GM18873 (cell line): ENCODE data around the gene HOXD9.

Source experiments
- ATAC-seq: cut with Tn5 transposase; IDR thresholded peaks from one replicate; pipeline ENCODE4 v1.9.1; 2021; ENCODE audit warnings: mild to moderate bottlenecking, moderate library complexity, moderate number of reproducible peaks; ENCODE audit not compliant: unreplicated experiment, low FRiP score

The HOXD9 gene

GRCh38 chr2:176122052-176122682 is 352 bp upstream of the HOXD9 start:
- no peak for ATAC-seq

DNA sequence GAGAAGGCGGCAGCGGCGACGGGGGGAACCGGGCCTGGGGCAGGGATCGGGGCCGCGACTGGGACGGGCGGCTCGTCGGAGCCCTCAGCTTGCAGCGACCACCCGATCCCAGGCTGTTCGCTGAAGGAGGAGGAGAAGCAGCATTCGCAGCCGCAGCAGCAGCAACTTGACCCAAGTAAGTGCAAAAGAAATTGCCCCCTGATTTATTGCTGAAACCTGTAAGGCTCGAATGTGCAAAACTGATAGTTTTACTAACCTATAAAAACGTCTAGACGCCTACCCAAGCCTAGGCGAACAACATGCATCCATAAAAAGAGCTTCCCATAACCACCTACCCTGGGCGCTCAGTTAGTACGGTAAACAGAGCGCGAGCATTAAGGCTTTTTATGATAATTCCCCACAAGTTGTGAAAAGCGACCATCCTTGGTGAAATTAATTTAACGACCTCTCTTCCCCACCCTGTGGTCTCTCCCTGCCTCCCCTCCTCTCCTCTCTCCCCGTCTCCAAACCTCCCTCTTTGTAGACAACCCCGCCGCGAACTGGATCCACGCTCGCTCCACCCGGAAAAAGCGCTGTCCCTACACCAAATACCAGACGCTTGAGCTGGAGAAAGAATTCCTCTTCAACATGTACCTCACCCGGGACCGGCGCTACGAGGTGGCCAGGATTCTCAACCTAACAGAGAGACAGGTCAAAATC is 1.0 kb downstream of the HOXD9 start:
- ATAC-seq = no peak

GRCh38 chr2:176124110-176124946 is 1.8 kb downstream of the HOXD9 start:
- ATAC-seq = no peak

DNA sequence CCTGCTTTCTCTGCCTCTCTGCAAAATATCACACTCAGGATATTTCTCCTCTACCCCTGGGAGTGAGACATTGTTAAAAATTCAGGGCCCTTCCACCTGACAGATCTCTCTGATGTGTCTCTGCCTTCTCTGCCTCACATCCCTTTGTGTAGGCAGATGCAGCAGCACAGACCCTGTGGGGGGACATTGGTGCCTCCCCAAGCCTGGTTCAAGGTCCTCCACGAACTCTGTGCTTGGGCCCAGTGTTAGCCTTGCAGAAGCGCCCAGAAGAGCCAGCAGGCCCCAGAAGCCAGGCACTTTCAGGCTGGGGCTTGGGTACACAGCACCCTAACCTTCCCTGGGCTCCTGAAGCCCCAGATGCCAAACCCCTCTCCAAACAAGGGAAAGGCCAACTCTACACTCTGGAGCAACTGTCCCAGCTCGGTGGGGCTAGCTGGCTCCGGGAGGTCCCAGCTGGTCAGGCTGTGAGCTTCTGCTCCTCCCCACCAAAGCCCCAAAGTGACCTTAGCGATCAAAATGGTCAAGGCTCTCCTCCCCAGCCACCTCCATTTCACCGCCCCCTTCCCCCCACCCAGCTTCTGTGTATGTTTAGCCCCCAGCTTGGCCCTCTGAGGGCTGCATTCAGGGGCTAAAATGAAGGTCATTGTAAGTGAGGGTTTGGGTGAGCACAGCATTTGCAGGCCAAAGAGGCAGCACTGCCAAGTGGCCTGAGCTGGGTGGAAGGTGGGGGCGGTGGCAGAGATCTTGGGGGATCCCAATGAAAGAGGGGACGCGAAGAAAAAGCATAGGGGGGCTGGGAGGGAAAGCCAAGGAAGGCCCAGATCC is 2.6 kb downstream of the HOXD9 start:
- no peak for ATAC-seq

- no peak for ATAC-seq
These were observed 3.2 kb downstream of the HOXD9 start for GRCh38 chr2:176125772-176126054.

DNA sequence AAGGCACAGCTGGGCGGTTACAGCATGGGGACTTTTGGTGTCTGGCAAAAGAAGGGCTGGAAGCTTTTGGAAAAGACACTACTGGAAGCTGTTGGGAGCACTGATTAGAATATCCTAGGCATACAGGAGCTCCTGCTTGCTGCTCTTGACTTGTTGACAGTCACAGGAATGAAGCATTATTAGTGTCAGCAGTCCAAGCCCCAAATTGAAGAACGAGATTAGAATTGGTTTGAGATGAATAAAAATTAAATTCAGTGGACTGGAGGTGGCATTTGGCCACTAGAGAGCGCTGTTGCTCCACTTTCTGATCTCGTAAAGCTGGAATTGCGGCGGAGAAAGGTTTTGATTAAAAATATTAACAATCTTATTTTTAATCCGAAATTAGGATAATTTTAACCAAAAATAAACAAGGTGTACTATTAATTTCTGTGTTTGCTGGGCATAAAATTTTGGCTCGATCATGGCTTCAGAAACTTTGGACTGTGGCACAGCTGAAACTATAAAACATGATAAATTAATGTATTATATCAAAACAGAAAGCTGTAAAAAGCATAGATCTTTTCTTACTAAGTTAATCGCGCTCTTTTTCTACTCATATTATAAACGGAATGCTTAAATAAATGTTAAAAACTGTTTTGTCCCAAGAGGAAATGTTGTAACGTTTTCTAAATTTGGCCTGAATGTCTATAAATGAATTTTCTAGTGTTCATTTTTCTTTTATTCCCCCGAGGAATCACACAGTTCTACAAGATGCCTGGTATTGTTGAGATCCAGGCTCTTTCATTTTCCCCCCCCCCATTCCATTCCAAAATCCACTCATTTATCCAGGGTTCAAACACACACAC is 4.6 kb downstream of the HOXD9 start:
- no peak for ATAC-seq

- ATAC-seq = no peak
These were observed 5.2 kb downstream of the HOXD9 start for GRCh38 chr2:176127774-176128072.

GRCh38 chr2:176128172-176128981 is 5.9 kb downstream of the HOXD9 start:
- ATAC-seq = no peak

- no peak for ATAC-seq
These were observed 6.7 kb downstream of the HOXD9 start, which contains the start of gene HOXD8 for GRCh38 chr2:176128982-176129796. HOXD8 (plus strand) TSS chr2:176129705; CDS start chr2:176130367, 662 bp downstream.

GRCh38 chr2:176129813-176130146 is 7.3 kb downstream of the HOXD9 start:
- ATAC-seq = no peak

- ATAC-seq = no peak
These were observed 7.8 kb downstream of the HOXD9 start for GRCh38 chr2:176130147-176130956.

DNA sequence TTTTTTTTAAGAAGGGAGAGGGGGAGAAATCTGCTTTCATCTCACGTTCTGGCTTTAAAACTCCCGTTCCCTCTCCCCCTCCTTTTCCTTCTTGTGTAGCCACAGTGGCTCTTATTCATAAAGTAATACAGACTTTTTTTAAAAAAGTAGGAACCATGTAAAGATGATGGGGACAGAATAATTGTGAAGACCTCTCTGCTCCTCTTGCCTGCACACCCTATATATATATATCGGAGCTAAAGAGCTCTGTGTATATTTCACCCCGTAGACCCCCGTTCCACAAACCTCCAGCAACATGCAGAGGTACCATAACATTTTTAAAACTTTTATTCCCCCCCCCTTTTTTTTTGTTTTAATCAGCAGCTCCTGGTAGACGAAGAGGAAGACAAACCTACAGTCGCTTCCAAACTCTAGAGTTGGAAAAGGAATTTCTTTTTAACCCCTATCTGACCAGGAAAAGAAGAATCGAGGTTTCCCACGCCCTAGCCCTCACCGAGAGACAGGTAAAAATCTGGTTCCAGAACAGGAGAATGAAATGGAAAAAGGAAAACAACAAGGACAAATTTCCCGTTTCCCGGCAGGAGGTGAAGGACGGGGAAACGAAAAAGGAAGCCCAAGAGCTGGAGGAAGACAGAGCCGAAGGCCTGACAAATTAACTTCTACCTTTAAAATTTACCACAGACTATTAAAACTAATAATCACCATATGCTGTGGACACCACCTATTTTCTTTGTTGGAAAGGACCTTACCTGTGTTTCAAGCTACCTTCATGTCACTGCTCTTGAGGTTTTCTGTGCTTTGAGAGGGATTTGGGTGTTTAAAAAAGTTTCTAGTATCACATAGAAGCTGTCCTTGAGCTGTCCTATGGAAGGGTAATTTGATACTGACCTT is 8.7 kb downstream of the HOXD9 start:
- ATAC-seq = no peak

- ATAC-seq = no peak
These were observed 9.3 kb downstream of the HOXD9 start for GRCh38 chr2:176131848-176132158.

GRCh38 chr2:176132205-176133171 is 10.0 kb downstream of the HOXD9 start:
- ATAC-seq = no peak

GRCh38 chr2:176133389-176133788 is 10.9 kb downstream of the HOXD9 start:
- no peak for ATAC-seq

DNA sequence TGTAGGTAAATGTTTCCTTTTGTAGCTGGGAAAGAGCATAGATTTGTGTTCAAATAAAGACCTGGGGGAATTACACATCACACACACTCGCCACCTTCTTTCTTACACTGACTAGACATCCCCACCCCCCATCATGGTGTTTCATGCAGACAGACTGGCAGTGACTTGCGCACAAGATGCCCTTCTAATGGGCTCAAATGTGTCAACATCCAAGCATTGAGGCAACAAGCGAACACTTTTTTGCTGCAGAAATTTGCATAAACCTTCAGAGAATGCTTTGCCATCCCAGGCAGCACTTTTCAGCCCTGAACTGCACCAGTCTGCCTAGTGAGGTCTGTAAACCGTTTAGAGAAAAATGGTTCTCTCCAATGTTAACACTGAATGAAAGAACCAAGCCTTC is 11.5 kb downstream of the HOXD9 start:
- no peak for ATAC-seq
